GM12878 (cell line): ENCODE data around the gene R3HDM2. TPM values are rescaled to one million over a fixed set of nuclear protein-coding genes. Genes with fewer than 3 reads are reported as not detected.

Experiments
- ATAC-seq: fragments of 200-7000 bp; cut with Tn5 transposase; 3 replicates; pipeline ENCODE4 v1.9.1; 2020; ENCODE audit warnings: mild to moderate bottlenecking, moderate library complexity
- BruUV-seq: library from RNA; stranded (reverse); fragments of 400-500 nt; replicated peaks from 2 replicates; lab custom pipeline; 2021; lab: Mats Ljungman, UMichigan
- CTCF ChIA-PET: fragments of 300-600 bp; sonication (Branson Sonifier 250); formaldehyde crosslinking; extraction: SDS; loops from one replicate; lab custom pipeline; 2021; ENCODE audit warnings: inconsistent platforms; lab: Yijun Ruan, JAX
- POLR2A ChIA-PET: fragments of 350-600 bp; formaldehyde crosslinking; extraction: SDS; loops from one replicate; lab custom pipeline; 2021; ENCODE audit warnings: inconsistent platforms; lab: Charles Lee
- RAD21 ChIA-PET: fragments of 300-600 bp; sonication (Branson Sonifier 250); formaldehyde crosslinking; loops from one replicate; lab custom pipeline; 2023; ENCODE audit warnings: antibody characterized with exemption; ENCODE audit not compliant: unreplicated experiment; lab: Charles Lee
- SMC1A ChIA-PET: fragments of 300-600 bp; sonication (Branson Sonifier 250); formaldehyde crosslinking; loops from one replicate; lab custom pipeline; 2023; ENCODE audit not compliant: unreplicated experiment, uncharacterized antibody; lab: Charles Lee
- DNase-seq: peaks from one replicate; pipeline ENCODE4 v3.0.0-alpha.2; 2011; ENCODE audit warnings: low read depth, low spot score
- FAIRE-seq: peaks from 3 replicates; lab custom pipeline; 2011; peaks lifted over from hg19 to GRCh38; lab: Jason Lieb, UNC
- H2AFZ ChIP-seq: 2 replicates; pipeline ENCODE4 v1.6.0; 2011; ENCODE audit warnings: low read depth, low read length, control low read depth; ENCODE audit not compliant: control insufficient read depth
- H3K27ac ChIP-seq: 2 replicates; pipeline ENCODE4 v1.5.1; 2011; ENCODE audit warnings: control low read depth; ENCODE audit not compliant: control insufficient read depth, insufficient read depth
- H3K27me3 ChIP-seq, 2 experiments: replicated peaks in 1 of 2; 2 replicates each; pipeline versions ENCODE4 v1.6.0 to v1.6.1; 2011; ENCODE audit warnings: low read length in 1 of 2; ENCODE audit not compliant: control insufficient read depth in 2 of 2, insufficient read depth in 2 of 2
- H3K36me3 ChIP-seq, 2 experiments: 2 replicates each; pipeline ENCODE4 v1.5.1; 2011; ENCODE audit warnings: low read length in 1 of 2; ENCODE audit not compliant: control insufficient read depth in 2 of 2, insufficient read depth in 2 of 2
- H3K4me1 ChIP-seq: 2 replicates; pipeline ENCODE4 v1.6.1; 2011; ENCODE audit warnings: mild to moderate bottlenecking, low read length, moderate library complexity, mixed read lengths; ENCODE audit not compliant: control insufficient read depth, insufficient read depth
- H3K4me2 ChIP-seq: 2 replicates; pipeline ENCODE4 v1.6.0; 2011; ENCODE audit warnings: control low read depth; ENCODE audit not compliant: control insufficient read depth, insufficient read depth
- H3K4me3 ChIP-seq: fragments of 200-600 bp; sonication (generic); 2 replicates; pipeline ENCODE4 v1.5.1; 2016
- H3K79me2 ChIP-seq: 2 replicates; pipeline ENCODE4 v1.6.0; 2011; ENCODE audit warnings: low read length; ENCODE audit not compliant: control insufficient read depth, insufficient read depth
- H3K9ac ChIP-seq: 2 replicates; pipeline ENCODE4 v1.8.0; 2011; ENCODE audit warnings: low read length, control low read depth, mixed read lengths; ENCODE audit not compliant: control insufficient read depth, insufficient read depth
- H3K9me3 ChIP-seq: replicated peaks from 3 replicates; pipeline ENCODE4 v1.5.1; 2011; ENCODE audit warnings: mild to moderate bottlenecking, low read length; ENCODE audit not compliant: control insufficient read depth, insufficient read depth
- H4K20me1 ChIP-seq: 2 replicates; pipeline ENCODE4 v1.6.0; 2011; ENCODE audit not compliant: control insufficient read depth, insufficient read depth
- ATF7 ChIP-seq: fragments of 450-650 bp; IDR thresholded peaks from 2 replicates; pipeline ENCODE4 v1.6.1; 2016; ENCODE audit warnings: low read depth, mild to moderate bottlenecking
- KDM1A ChIP-seq: fragments of 200-600 bp; sonication (generic); IDR thresholded peaks from 2 replicates; pipeline ENCODE4 v1.6.1; 2016; ENCODE audit warnings: borderline replicate concordance
- NRF1 ChIP-seq: conservative IDR thresholded peaks from 2 replicates; pipeline ENCODE4 v1.6.1; 2011; ENCODE audit warnings: mild to moderate bottlenecking, low read depth, low read length, improper control_type of control experiment
- POLR2AphosphoS2 ChIP-seq: IDR thresholded peaks from 2 replicates; pipeline ENCODE4 v1.6.1; 2011; ENCODE audit warnings: low read depth, mild to moderate bottlenecking, low read length, improper control_type of control experiment, moderate library complexity
- RB1 ChIP-seq: fragments of 450-650 bp; formaldehyde crosslinking; IDR thresholded peaks from 2 replicates; pipeline ENCODE4 v1.6.1; 2017; ENCODE audit warnings: mild to moderate bottlenecking, borderline replicate concordance
- RUNX3 ChIP-seq: IDR thresholded peaks from 2 replicates; pipeline ENCODE4 v1.6.1; 2012; ENCODE audit warnings: low read length, inconsistent platforms
- SMAD5 ChIP-seq: IDR thresholded peaks from 2 replicates; pipeline ENCODE4 v1.6.1; 2016; ENCODE audit warnings: antibody characterized with exemption, low read depth
- SREBF2 ChIP-seq: IDR thresholded peaks from 2 replicates; pipeline ENCODE4 v1.6.1; 2012; ENCODE audit warnings: mild to moderate bottlenecking, low read length
- STAT3 ChIP-seq: IDR thresholded peaks from 2 replicates; pipeline ENCODE4 v1.6.1; 2011; ENCODE audit warnings: low read depth, low read length, improper control_type of control experiment
- TARDBP ChIP-seq: IDR thresholded peaks from 2 replicates; pipeline ENCODE4 v1.6.1; 2016; ENCODE audit warnings: borderline replicate concordance
- ZNF24 ChIP-seq: fragments of 450-650 bp; IDR thresholded peaks from 2 replicates; pipeline ENCODE4 v1.6.1; 2017; ENCODE audit warnings: antibody characterized with exemption, mild to moderate bottlenecking
- WGBS: methylation state at CpG from one replicate; pipeline ENCODE4 v1.1.6; 2016; ENCODE audit warnings: low lambda C conversion rate; ENCODE audit not compliant: insufficient replicate concordance, insufficient coverage; ENCODE audit errors: missing lambda C conversion rate; 5-methylcytosine and 5-hydroxymethylcytosine counted together
- in situ Hi-C: fragments of 300-500 bp; cut with MboI; formaldehyde crosslinking; loops from 9 replicates; pipeline ENCODE4 v1.14.3; 2018; ENCODE audit warnings: mixed read lengths
- intact Hi-C: fragments of 100-400 bp; cut with micrococcal nuclease; formaldehyde crosslinking; loops from one replicate; pipeline ENCODE4 v1.14.2; 2022; ENCODE audit not compliant: unreplicated experiment
- polyA plus RNA-seq, 11 experiments: library from polyadenylated mRNA; depleted of rRNA in 4 of 11; unstranded in 6 of 11; stranded (reverse) in 5 of 11; fragments of >200 nt; fragmentation: Nextera tagmentation in 4 of 11; fragmentation: Illumina TruSeq in 1 of 11; extraction: Ambion mirVana in 4 of 11; extraction: Trizol in 1 of 11; gene quantifications; 1 replicate in 1 of 11; 2 replicates in 10 of 11; pipeline versions ENCODE4 v1.2.1 to v1.2.3, GENCODE V29; 2011 to 2016; ENCODE audit warnings: inconsistent platforms in 2 of 11, missing spikeins in 2 of 11, low read depth in 1 of 11
- total RNA-seq, 4 experiments: library from RNA; depleted of rRNA in 3 of 4; stranded (reverse); fragments of >200 nt in 3 of 4; fragmentation: Illumina TruSeq in 1 of 4; extraction: Trizol in 1 of 4; gene quantifications; 2 replicates each; pipeline versions ENCODE4 v1.2.1 to v1.2.3, GENCODE V29; 2013 to 2021
- TF ChIP-seq, protein P1 (sequence below): fragments of 450-650 bp; IDR thresholded peaks from 2 replicates; pipeline ENCODE4 v1.6.1; 2016; ENCODE audit warnings: mild to moderate bottlenecking
- TF ChIP-seq, protein P2 (sequence below): fragments of 450-650 bp; IDR thresholded peaks from 2 replicates; pipeline ENCODE4 v1.6.1; 2016; ENCODE audit warnings: mild to moderate bottlenecking, moderate library complexity, borderline replicate concordance
- TF ChIP-seq, protein P3 (sequence below): fragments of 450-650 bp; IDR thresholded peaks from 2 replicates; pipeline ENCODE4 v1.6.1; 2017; ENCODE audit warnings: mild to moderate bottlenecking, moderate library complexity

The R3HDM2 gene
- total and polyA plus RNA-seq, 10 of the 15 experiments (the other 5 are each of a cell fraction or from before 2014, with no cell fraction given): 4.6 to 26.1 (median 11.2) TPM

DNA sequence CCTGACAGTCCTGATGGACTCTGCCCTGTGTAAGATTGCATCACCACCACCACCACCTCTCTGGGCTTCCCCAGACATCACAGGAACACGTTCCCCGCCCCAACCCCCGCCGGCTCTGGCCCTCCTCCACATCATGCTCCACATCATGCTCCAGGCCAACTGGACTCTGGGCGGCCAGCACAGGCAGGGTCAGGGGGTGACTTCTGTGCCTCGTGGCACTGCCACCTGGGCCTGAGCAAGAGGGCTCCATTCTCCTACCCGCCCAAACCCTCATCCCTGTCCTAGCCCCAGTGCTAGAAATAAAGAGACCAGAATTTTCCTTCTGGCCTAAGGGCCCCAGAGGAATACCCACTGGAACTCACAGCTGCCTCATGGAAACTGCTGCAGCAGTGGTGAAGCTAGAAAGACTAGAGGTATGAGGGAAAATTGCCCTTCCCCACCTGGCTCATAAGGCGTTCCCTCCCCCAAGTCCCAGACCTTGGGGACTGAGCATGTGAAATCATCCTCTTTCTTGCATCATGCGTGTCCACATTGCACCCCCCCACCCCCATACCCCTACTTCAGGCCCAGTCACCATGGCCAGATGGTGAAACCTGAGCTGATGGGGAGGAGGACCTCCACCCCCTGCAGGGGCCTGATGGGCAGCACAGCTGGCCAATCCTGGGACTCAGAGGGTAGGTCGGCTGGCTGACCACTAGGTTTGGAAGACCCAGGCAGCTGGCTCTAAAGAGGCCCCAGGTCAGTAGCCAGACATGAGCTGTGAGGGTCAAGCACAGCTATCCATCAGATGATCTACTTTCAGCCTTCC is 23.9 kb upstream of the R3HDM2 start, which contains the start of gene INHBE:
Gene INHBE (plus strand): TSS at position 742 of the 808 bp plus-strand sequence. CDS start 230 bp downstream, outside the sequence.
- ChIA-PET CTCF (interaction anchor here (0.6 to 11.0 kb wide), 41 partner anchors 7 to 698 kb away, joined by 3 to 540 read pairs (median 5); partner anchors contain the start of genes ARHGAP9, INHBC, PIP4K2C and SHMT2), RAD21 (interaction anchor here (0.5 to 6.8 kb wide), 15 partner anchors 8 to 241 kb away, joined by 3 to 224 read pairs (median 10); partner anchors contain the start of genes INHBC, SHMT2 and STAC3), POLR2A (interaction anchor here (0.5 to 6.1 kb wide), 16 partner anchors 9 to 412 kb away, joined by 3 to 29 read pairs (median 4); partner anchors contain the start of genes INHBC and SHMT2), SMC1A (interaction anchor here (0.9 to 7.6 kb wide), 17 partner anchors 12 to 241 kb away, joined by 3 to 226 read pairs (median 4); partner anchors contain the start of gene SHMT2)
- intact Hi-C loops: loop anchor here (5.0 kb wide), 1 partner anchor 168 kb away; no protein-coding TSS in a partner anchor
- Histone ChIP-seq H3K9me3 (no peaks in the 10 kb centered on the region), H2AFZ (peak within 1 kb of the TSS; percentile 89), H3K4me3 (no peak within 1 kb of the TSS), H3K79me2 (no peaks in the 10 kb centered on the region), H3K4me1 (peaks cover 11% of the 10 kb centered on the region), H3K27me3 (no peaks in the 10 kb centered on the region), H3K36me3 (no peaks in the 10 kb centered on the region), H4K20me1 (no peaks in the 10 kb centered on the region), H3K4me2 (peak within 1 kb of the TSS; percentile 75), H3K27ac (no peak within 1 kb of the TSS), H3K9ac (peak within 1 kb of the TSS; percentile 40; the same call in 1 of the 2 replicates)
- ATAC-seq (peak; percentile 59), DNase-seq (no peak), FAIRE-seq (no peak)
- WGBS: 72% methylated on average over 10 of the region's 10 CpGs
- no TSS peak for BruUV-seq
- in situ Hi-C loops: loop anchor here (5.0 to 10.0 kb wide), 2 partner anchors 140 to 192 kb away; no protein-coding TSS in a partner anchor
- TF ChIP-seq, protein P1, sequence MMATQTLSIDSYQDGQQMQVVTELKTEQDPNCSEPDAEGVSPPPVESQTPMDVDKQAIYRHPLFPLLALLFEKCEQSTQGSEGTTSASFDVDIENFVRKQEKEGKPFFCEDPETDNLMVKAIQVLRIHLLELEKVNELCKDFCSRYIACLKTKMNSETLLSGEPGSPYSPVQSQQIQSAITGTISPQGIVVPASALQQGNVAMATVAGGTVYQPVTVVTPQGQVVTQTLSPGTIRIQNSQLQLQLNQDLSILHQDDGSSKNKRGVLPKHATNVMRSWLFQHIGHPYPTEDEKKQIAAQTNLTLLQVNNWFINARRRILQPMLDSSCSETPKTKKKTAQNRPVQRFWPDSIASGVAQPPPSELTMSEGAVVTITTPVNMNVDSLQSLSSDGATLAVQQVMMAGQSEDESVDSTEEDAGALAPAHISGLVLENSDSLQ: peak; percentile 93
- no peak for TF ChIP-seq SREBF2
- TF ChIP-seq RB1: no peak
- peak; percentile 82 for TF ChIP-seq ATF7
- TF ChIP-seq, protein P2, sequence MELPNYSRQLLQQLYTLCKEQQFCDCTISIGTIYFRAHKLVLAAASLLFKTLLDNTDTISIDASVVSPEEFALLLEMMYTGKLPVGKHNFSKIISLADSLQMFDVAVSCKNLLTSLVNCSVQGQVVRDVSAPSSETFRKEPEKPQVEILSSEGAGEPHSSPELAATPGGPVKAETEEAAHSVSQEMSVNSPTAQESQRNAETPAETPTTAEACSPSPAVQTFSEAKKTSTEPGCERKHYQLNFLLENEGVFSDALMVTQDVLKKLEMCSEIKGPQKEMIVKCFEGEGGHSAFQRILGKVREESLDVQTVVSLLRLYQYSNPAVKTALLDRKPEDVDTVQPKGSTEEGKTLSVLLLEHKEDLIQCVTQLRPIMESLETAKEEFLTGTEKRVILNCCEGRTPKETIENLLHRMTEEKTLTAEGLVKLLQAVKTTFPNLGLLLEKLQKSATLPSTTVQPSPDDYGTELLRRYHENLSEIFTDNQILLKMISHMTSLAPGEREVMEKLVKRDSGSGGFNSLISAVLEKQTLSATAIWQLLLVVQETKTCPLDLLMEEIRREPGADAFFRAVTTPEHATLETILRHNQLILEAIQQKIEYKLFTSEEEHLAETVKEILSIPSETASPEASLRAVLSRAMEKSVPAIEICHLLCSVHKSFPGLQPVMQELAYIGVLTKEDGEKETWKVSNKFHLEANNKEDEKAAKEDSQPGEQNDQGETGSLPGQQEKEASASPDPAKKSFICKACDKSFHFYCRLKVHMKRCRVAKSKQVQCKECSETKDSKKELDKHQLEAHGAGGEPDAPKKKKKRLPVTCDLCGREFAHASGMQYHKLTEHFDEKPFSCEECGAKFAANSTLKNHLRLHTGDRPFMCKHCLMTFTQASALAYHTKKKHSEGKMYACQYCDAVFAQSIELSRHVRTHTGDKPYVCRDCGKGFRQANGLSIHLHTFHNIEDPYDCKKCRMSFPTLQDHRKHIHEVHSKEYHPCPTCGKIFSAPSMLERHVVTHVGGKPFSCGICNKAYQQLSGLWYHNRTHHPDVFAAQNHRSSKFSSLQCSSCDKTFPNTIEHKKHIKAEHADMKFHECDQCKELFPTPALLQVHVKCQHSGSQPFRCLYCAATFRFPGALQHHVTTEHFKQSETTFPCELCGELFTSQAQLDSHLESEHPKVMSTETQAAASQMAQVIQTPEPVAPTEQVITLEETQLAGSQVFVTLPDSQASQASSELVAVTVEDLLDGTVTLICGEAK: no peak
- no peak for TF ChIP-seq RUNX3
- TF ChIP-seq TARDBP: no peak
- TF ChIP-seq, protein P3, sequence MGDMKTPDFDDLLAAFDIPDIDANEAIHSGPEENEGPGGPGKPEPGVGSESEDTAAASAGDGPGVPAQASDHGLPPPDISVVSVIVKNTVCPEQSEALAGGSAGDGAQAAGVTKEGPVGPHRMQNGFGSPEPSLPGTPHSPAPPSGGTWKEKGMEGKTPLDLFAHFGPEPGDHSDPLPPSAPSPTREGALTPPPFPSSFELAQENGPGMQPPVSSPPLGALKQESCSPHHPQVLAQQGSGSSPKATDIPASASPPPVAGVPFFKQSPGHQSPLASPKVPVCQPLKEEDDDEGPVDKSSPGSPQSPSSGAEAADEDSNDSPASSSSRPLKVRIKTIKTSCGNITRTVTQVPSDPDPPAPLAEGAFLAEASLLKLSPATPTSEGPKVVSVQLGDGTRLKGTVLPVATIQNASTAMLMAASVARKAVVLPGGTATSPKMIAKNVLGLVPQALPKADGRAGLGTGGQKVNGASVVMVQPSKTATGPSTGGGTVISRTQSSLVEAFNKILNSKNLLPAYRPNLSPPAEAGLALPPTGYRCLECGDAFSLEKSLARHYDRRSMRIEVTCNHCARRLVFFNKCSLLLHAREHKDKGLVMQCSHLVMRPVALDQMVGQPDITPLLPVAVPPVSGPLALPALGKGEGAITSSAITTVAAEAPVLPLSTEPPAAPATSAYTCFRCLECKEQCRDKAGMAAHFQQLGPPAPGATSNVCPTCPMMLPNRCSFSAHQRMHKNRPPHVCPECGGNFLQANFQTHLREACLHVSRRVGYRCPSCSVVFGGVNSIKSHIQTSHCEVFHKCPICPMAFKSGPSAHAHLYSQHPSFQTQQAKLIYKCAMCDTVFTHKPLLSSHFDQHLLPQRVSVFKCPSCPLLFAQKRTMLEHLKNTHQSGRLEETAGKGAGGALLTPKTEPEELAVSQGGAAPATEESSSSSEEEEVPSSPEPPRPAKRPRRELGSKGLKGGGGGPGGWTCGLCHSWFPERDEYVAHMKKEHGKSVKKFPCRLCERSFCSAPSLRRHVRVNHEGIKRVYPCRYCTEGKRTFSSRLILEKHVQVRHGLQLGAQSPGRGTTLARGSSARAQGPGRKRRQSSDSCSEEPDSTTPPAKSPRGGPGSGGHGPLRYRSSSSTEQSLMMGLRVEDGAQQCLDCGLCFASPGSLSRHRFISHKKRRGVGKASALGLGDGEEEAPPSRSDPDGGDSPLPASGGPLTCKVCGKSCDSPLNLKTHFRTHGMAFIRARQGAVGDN: no peak; the same call in 1 of the 2 replicates
- no peak for TF ChIP-seq KDM1A
- TF ChIP-seq POLR2AphosphoS2: no peak
- TF ChIP-seq STAT3: no peak
- TF ChIP-seq NRF1: no peak
- TF ChIP-seq SMAD5: no peak
- no peak for TF ChIP-seq ZNF24
